Measurements from ENCODE around the gene PDLIM1.

PDLIM1 gene

DNA sequence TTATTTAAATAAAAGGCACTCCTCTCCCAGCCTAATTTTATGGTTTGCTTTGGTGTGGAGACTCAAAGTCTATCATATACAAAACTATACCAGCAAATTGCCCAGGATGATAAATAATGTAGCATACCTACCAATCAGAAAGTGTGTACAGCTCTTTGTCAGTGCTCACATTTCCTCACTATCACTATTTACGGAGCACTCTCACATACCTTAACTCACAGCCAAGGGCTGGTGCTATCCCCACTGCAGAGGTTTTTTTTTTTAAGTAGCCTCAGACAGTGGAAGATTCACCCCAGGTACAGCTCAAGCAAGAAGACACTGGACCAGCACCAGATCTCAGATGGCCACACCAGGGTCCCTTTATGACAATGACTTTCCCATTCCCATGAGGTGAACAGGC is 2.5 kb downstream of the PDLIM1 start:
- H3K27ac ChIP-seq, result no peak overlapping the region
- no peak for TF ChIP-seq ZFX (IDR thresholded peaks at IDR 0.05; ENCODE audit: borderline replicate concordance)
- TF ChIP-seq, protein P1, sequence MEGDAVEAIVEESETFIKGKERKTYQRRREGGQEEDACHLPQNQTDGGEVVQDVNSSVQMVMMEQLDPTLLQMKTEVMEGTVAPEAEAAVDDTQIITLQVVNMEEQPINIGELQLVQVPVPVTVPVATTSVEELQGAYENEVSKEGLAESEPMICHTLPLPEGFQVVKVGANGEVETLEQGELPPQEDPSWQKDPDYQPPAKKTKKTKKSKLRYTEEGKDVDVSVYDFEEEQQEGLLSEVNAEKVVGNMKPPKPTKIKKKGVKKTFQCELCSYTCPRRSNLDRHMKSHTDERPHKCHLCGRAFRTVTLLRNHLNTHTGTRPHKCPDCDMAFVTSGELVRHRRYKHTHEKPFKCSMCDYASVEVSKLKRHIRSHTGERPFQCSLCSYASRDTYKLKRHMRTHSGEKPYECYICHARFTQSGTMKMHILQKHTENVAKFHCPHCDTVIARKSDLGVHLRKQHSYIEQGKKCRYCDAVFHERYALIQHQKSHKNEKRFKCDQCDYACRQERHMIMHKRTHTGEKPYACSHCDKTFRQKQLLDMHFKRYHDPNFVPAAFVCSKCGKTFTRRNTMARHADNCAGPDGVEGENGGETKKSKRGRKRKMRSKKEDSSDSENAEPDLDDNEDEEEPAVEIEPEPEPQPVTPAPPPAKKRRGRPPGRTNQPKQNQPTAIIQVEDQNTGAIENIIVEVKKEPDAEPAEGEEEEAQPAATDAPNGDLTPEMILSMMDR (IDR thresholded peaks at IDR 0.05), result no peak

DNA sequence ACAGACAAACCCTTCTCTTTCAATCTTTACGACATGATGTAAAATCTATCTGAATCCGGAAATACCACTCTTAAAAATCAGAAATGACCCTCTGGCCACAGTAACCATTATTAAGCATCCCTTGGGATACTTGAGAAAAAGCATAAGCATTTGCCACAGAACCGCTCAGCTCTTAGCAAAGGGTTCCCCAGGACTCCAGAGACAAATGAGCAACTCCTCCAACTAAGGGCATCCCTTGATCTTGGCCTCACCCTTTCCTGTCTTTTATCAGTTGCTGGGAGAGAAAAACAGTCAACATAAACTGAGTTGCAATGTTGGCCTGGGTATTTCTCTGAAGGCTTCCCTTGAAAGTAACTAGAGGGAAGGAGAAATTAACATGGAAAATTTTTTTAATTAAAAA is 3.5 kb downstream of the PDLIM1 start:
- TF ChIP-seq, protein P1 (IDR thresholded peaks at IDR 0.05), result no peak
- TF ChIP-seq ZFX (IDR thresholded peaks at IDR 0.05; ENCODE audit: borderline replicate concordance), result no peak

DNA sequence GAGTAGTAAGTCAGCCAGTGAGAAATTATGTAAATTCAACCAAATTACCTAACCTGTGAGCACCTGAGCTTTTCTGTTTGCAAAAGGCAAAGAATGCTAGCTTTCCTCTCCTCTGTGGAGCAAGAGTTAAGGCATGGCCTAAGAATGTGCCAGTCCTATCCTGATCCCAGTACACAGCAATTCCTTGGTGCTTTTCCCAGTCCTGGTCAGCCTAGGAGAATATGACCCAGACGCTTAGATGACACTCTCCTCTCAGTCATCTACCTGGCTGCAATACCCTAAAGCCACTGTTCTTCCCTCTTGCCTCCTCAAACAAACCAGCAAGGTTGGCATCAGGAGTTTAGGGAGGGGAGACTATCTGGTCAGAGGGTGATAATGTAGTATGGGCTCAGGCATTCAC is 4.1 kb downstream of the PDLIM1 start:
- TF ChIP-seq, protein P1 (IDR thresholded peaks at IDR 0.05), result no peak
- no peak for TF ChIP-seq ZFX (IDR thresholded peaks at IDR 0.05; ENCODE audit: borderline replicate concordance)
- no peak overlapping the region for H3K27ac ChIP-seq

More for the DNA sequence above, 3.5 kb downstream of the PDLIM1 start:
- H3K27ac ChIP-seq, result no peak overlapping the region

DNA sequence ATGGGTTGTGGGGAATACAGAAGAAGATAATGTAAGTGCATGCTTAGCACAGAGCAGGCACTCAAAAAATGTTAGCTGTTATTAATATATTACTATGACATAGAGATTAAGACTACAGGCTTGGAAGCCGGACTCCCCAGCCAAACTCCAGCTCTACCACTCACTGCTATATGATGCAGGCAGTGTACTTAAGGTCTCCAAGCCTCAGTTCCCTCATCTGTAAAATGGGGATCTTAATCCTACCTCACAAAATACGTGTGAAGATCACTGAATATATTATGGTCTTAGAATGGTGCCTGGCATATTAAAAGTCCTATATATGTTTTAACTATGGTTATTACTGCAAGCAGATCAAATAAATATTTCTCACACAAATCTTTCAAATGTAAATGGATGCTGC is 5.2 kb downstream of the PDLIM1 start:
- TF ChIP-seq, protein P1 (IDR thresholded peaks at IDR 0.05), result no peak
- no peak for TF ChIP-seq ZFX (IDR thresholded peaks at IDR 0.05; ENCODE audit: borderline replicate concordance)
- no peak overlapping the region for H3K27ac ChIP-seq

DNA sequence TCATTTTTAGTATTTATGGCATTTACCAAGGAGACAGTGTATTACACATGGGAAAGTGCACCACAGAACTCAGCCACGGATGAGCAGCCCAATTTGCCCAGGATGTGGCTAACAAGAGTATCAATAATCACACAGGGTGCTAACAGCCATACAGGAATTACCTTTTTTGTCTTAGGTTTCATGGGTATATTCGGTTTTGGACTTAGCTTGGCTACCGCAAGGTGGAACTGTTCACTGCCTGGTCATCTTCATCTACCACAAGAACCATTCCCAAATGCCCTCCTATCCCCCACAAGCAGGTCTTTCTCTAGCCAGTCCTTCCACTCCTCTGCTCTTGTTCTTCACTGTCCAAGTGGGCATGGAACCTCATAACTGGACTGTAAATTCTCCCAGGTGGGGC is 6.0 kb downstream of the PDLIM1 start:
- no peak for TF ChIP-seq ZFX (IDR thresholded peaks at IDR 0.05; ENCODE audit: borderline replicate concordance)
- TF ChIP-seq, protein P1 (IDR thresholded peaks at IDR 0.05), result no peak
- no peak overlapping the region for H3K27ac ChIP-seq

DNA sequence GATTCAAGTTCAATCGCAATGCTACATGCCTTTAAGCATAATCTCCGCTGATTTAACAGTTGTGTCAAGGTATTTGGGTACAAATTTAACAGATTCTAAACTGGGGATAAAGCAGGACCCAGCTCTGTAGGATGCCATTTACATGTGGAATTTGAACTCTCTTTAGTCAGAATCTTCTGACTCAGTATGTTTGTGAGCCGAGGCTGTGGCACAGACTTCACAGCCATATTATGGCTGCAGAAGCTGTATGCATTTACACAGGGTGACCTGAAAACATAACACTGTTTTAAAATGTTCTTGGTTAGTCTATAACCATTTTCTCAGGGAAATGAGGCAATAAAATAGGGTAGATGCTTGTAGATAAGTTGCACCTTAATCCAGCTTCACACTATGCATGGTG is 8.7 kb downstream of the PDLIM1 start:
- H3K27ac ChIP-seq, result no peak overlapping the region
- TF ChIP-seq ZFX (IDR thresholded peaks at IDR 0.05; ENCODE audit: borderline replicate concordance), result no peak
- TF ChIP-seq, protein P1 (IDR thresholded peaks at IDR 0.05), result no peak

DNA sequence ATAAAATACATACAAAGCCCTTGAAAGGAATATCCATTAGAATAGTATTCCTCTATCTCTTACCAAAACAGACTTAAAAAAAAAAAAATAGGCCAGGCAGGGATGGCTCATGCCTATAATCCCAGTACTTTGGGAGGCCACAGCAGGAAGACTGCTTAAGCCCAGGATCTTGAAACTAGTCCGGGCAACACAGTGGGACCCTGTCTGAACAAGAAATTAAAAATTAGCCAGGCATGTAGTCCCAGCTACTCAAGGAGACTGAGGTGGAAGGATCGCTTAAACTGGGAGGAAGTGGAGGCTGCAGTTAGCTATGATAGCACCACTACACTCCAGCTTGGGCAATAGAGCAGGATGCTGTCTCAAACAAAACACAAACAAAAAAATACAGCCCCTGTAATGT is 9.6 kb downstream of the PDLIM1 start:
- TF ChIP-seq, protein P1 (IDR thresholded peaks at IDR 0.05), result no peak
- no peak overlapping the region for H3K27ac ChIP-seq
